Keratinocyte (primary cell): ENCODE results near the gene ZNF74.
"Not testable (repeated sequence)": the region's sequence is repeated elsewhere in the genome, so short reads cannot be mapped to it uniquely, and the experiment has no call there.

Source experiments
- EZH2 ChIP-seq: IDR thresholded peaks from one replicate; pipeline ENCODE4 v1.6.1; 2012; ENCODE audit warnings: inconsistent platforms, mild to moderate bottlenecking, low read length, moderate library complexity
- TF ChIP-seq, protein P1 (sequence below), 3 experiments: IDR thresholded peaks in 1 of 3; conservative IDR thresholded peaks in 1 of 3; optimal IDR thresholded peaks in 1 of 3; 2 replicates in 2 of 3; 3 replicates in 1 of 3; pipeline versions ENCODE3 to v1.5.1; 2011; ENCODE audit warnings: low read length in 3 of 3, mild to moderate bottlenecking in 3 of 3, moderate library complexity in 2 of 3, control low read depth in 1 of 3, inconsistent platforms in 1 of 3; ENCODE audit not compliant: insufficient read depth in 2 of 3; ENCODE audit errors: extremely low read depth in 1 of 3

- TF ChIP-seq, protein P1, sequence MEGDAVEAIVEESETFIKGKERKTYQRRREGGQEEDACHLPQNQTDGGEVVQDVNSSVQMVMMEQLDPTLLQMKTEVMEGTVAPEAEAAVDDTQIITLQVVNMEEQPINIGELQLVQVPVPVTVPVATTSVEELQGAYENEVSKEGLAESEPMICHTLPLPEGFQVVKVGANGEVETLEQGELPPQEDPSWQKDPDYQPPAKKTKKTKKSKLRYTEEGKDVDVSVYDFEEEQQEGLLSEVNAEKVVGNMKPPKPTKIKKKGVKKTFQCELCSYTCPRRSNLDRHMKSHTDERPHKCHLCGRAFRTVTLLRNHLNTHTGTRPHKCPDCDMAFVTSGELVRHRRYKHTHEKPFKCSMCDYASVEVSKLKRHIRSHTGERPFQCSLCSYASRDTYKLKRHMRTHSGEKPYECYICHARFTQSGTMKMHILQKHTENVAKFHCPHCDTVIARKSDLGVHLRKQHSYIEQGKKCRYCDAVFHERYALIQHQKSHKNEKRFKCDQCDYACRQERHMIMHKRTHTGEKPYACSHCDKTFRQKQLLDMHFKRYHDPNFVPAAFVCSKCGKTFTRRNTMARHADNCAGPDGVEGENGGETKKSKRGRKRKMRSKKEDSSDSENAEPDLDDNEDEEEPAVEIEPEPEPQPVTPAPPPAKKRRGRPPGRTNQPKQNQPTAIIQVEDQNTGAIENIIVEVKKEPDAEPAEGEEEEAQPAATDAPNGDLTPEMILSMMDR (optimal IDR thresholded peaks at IDR 0.05 in 1 of 3, IDR thresholded peaks at IDR 0.05 in 1 of 3, conservative IDR thresholded peaks at IDR 0.05 in 1 of 3; ENCODE audit: extremely low read depth in 1 of 3, insufficient read depth in 2 of 3, low read length in 3 of 3): not testable (repeated sequence)
- not testable (repeated sequence) for TF ChIP-seq EZH2
Observed at GRCh38 chr22:20376983-20377382, 17.0 kb upstream of the ZNF74 start.
